Mucosa of stomach (tissue), 1 donor: ENCODE results near the gene PDE4C.

Source experiments
- H3K27me3 ChIP-seq: one replicate; pipeline ENCODE4 v1.7.0; 2013; ENCODE audit warnings: mild to moderate bottlenecking, low read length; ENCODE audit not compliant: control insufficient read depth, insufficient read depth
- H3K36me3 ChIP-seq: one replicate; pipeline ENCODE4 v1.7.0; 2013; ENCODE audit warnings: low read length; ENCODE audit not compliant: control insufficient read depth, insufficient read depth
- H3K4me1 ChIP-seq: one replicate; pipeline ENCODE4 v1.7.0; 2013; ENCODE audit warnings: mild to moderate bottlenecking, low read length; ENCODE audit not compliant: control insufficient read depth, insufficient read depth
- H3K4me3 ChIP-seq: one replicate; pipeline ENCODE4 v1.7.0; 2013; ENCODE audit warnings: low read length
- H3K9ac ChIP-seq: one replicate; pipeline ENCODE4 v1.7.0; 2013; ENCODE audit warnings: mild to moderate bottlenecking, low read length, moderate library complexity
- H3K9me3 ChIP-seq: one replicate; pipeline ENCODE4 v1.7.0; 2013; ENCODE audit warnings: mild to moderate bottlenecking, low read length, moderate library complexity; ENCODE audit not compliant: control insufficient read depth
- donor health status: Pancreatic carcinoma.

The PDE4C gene

DNA sequence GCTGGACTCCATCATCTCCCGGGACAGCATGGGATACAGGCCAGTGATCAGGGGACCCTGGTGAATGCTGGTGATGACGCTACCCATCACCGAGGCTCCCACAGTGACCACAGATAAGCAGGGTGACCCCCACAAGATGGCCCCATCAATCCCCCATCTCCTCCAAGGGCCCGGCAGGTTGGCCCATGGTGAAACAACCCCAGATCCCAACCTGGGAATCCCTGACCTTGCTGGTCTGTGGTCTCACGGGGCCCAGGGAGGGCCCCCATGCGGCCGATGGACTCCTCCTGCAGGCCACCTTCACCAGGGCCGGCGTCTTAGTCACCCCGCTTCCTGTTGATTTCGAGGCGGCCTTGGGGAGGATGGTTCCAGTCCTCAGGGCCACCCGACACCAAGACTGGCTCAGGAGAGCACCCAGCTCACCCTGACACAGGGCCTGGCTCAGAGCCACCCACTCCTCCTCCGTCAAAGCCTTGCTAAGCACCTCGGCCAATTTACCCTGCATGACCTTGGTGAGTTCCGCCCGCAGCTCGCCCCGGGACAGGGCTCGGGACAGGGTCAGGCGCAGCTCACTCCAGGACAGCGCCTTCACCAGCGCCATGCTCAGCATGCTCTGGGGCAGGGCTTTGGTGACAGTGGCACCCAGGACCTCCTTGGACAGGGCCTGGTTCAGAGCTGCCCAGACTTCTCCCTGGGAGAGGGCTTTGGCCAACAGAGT, 38.1 kb upstream of the PDE4C start:
- Histone ChIP-seq H3K4me3 (no peak overlapping the region), H3K36me3 (peaks cover 18% of the 10 kb centered on the region)

DNA sequence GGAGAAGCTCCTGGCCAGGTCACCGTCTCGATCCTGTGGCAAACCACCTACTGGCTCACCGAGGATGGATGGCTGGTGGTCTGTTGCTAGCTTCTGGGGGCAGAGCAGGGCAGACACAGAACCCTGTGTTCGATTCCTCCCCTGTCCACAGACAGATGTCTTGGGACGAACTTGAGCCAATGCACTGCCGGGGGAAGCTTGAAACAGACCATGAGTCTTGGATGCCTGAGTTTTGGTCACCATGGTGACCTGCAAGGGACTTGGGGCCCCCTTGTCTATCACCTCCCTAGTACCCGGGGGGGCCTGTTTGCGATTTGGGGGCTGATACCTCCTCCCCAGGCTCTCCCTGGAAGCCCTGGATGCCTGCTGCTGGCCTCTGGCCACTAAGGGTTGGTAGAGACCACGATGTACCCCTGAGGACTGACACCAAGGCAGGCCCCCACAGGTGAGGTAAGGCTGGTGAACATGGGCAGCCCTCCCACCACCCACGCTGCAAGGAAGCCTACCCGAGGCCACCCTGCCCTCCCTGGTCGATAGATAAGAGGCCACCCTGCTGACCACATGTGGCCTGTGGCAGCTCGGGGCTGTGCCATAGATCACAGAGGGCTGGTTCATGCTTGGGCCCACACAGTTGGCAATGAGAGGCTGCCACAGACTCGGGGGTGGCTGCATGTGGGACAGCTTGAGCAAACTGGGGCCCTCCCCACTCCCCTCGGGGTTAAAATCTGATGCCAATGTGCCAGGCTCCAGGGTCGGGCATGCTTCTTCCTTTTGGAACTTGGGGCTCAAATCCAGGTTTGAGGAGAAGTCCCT, 37.3 kb upstream of the PDE4C start:
- no peak overlapping the region for H3K9ac ChIP-seq
- no peak overlapping the region for H3K4me3 ChIP-seq
- H3K9me3 ChIP-seq, result no peaks in the 10 kb centered on the region
- H3K27me3 ChIP-seq, result no peaks in the 10 kb centered on the region
- H3K36me3 ChIP-seq, result peaks cover 18% of the 10 kb centered on the region
- H3K4me1 ChIP-seq, result no peaks in the 10 kb centered on the region

More for the DNA sequence above, 38.1 kb upstream of the PDE4C start:
- Histone ChIP-seq H3K9ac (no peak overlapping the region), H3K9me3 (no peaks in the 10 kb centered on the region), H3K27me3 (no peaks in the 10 kb centered on the region), H3K4me1 (no peaks in the 10 kb centered on the region)

DNA sequence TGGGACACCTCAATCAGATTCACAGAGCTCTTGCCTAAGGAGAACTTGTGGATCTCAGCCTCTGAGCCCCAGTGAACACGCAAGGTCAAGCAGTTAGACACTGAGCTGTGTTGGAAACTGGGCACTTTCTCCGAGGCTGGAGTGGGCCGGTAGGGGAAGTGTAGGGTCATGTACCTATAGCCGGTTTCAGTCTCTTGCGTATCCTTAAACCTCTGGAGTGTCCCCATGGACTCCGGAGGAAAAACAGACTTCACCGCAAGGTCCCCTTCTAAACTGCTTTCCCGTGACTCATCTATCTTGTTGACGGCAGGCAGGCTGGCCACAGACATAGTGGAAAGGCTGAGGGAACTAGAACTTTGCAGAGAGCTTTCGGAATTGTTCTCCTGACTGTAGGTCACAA, 36.7 kb upstream of the PDE4C start:
- H3K9me3 ChIP-seq, result no peaks in the 10 kb centered on the region
- H3K4me3 ChIP-seq, result no peak overlapping the region
- H3K9ac ChIP-seq, result no peak overlapping the region
- H3K4me1 ChIP-seq, result no peaks in the 10 kb centered on the region
- no peaks in the 10 kb centered on the region for H3K27me3 ChIP-seq
- H3K36me3 ChIP-seq, result peaks cover 18% of the 10 kb centered on the region

DNA sequence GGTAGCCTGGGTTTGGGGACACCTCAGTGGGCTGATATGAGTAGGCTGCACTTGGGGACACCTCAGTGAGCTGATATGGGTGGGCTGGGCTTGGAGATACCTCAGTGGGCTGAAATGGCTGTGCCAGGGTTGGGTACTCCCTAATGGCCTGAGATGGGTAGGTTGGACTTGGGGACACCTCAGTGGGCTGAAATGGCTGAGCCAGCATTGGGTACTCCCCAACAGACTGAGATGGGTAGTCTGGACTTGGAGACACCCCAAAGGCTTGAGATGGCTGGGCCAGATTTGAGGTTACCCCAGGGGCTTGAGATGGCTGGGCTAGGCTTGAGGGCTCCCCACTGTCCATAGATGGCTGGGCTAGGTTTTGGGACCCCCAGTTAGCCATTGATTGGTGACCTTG, 35.9 kb upstream of the PDE4C start:
- Histone ChIP-seq H3K9me3 (no peaks in the 10 kb centered on the region), H3K36me3 (peaks cover 18% of the 10 kb centered on the region), H3K27me3 (no peaks in the 10 kb centered on the region), H3K4me1 (no peaks in the 10 kb centered on the region), H3K9ac (no peak overlapping the region), H3K4me3 (no peak overlapping the region)

DNA sequence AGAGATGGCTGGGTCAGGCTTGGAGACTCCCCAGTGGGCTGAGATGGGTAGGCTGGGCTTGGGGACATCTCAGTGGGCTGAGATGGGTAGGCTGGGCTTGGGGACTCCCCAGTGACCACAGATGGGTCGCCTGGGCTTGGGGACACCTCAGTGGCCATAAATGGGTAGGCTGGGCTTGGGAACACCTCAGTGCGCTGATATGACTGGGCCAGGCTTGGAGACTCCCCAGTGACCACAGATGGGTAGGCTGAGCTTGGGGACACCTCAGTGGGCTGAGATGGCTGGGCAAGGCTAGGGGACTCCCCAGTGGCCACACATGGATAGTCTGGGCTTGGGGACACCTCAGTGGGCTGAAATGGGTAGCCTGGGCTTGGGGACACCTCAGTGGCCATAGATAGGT, 35.2 kb upstream of the PDE4C start:
- H3K9ac ChIP-seq, result no peak overlapping the region
- no peaks in the 10 kb centered on the region for H3K4me1 ChIP-seq
- no peaks in the 10 kb centered on the region for H3K27me3 ChIP-seq
- H3K4me3 ChIP-seq, result no peak overlapping the region
- H3K9me3 ChIP-seq, result no peaks in the 10 kb centered on the region
- H3K36me3 ChIP-seq, result peaks cover 12% of the 10 kb centered on the region

DNA sequence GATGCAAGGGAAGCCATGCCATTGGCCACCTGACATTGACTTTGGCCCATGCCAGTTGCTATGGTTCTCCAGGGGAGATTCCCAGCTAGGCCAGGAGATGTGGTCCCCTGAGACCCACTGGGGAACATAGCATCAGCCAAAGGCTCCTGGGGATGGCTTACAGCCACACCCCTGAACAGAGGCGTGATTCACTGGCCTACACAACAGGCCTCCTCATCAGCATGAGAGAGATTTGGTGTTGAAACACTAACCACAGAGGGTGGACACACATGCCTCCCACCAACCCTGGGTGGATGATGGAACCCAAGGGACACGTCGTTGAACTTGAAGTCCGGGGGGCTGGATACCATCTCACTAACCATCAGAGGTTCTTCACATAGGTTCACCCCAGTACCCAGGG, 33.7 kb upstream of the PDE4C start:
- H3K4me1 ChIP-seq, result peaks cover 7% of the 10 kb centered on the region
- peaks cover 8% of the 10 kb centered on the region for H3K36me3 ChIP-seq
- H3K9ac ChIP-seq, result no peak overlapping the region
- no peaks in the 10 kb centered on the region for H3K27me3 ChIP-seq
- no peaks in the 10 kb centered on the region for H3K9me3 ChIP-seq
- no peak overlapping the region for H3K4me3 ChIP-seq

DNA sequence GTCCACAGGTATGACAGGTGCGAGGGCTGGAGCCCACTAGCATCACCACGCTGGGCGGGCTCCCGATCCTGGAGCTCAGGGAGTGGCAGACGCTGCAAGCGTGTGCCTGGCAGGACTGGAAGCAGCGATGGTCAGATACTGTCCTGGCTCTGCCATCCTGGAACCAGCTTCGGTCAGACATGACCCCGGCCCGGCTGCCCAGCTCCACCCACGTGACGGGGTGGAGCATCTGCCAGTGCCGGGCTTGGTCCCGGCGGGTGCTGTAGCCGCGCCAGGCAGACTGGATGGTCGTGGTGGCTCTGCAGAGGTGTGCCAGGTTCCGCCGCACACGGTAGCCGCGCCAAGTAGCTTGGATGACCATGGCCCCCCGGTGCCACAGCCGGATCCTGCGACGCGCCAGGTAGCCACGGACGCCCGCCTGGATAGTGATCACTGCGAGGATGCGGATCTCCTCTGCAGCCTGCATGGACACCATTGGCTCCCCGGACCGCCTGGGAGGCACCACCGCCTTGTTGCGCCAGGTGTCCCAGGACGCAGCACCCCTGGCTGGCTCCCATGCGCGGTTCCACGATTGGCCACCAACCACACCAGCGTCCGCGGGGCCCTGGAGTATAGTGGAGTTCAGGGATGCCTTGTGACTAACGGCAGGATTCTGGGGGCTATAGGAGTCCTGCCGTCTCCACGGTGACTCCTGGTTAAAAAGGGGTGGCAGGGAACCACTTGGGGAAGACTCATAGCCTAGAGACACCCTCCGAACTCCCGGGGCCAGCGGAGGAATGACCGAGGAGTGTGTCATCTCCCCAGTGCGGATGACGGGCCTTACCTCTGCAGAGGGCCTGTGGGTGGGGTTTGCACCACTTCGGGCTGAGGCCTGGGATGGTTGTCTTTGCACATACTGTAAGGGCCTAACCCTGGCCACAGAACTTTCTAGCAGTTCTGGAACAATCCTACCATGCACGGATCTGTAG, 31.5 kb upstream of the PDE4C start:
- no peak overlapping the region for H3K4me3 ChIP-seq
- H3K9ac ChIP-seq, result no peak overlapping the region
- H3K4me1 ChIP-seq, result peaks cover 25% of the 10 kb centered on the region
- no peaks in the 10 kb centered on the region for H3K9me3 ChIP-seq
- no peaks in the 10 kb centered on the region for H3K27me3 ChIP-seq
- H3K36me3 ChIP-seq, result no peaks in the 10 kb centered on the region

DNA sequence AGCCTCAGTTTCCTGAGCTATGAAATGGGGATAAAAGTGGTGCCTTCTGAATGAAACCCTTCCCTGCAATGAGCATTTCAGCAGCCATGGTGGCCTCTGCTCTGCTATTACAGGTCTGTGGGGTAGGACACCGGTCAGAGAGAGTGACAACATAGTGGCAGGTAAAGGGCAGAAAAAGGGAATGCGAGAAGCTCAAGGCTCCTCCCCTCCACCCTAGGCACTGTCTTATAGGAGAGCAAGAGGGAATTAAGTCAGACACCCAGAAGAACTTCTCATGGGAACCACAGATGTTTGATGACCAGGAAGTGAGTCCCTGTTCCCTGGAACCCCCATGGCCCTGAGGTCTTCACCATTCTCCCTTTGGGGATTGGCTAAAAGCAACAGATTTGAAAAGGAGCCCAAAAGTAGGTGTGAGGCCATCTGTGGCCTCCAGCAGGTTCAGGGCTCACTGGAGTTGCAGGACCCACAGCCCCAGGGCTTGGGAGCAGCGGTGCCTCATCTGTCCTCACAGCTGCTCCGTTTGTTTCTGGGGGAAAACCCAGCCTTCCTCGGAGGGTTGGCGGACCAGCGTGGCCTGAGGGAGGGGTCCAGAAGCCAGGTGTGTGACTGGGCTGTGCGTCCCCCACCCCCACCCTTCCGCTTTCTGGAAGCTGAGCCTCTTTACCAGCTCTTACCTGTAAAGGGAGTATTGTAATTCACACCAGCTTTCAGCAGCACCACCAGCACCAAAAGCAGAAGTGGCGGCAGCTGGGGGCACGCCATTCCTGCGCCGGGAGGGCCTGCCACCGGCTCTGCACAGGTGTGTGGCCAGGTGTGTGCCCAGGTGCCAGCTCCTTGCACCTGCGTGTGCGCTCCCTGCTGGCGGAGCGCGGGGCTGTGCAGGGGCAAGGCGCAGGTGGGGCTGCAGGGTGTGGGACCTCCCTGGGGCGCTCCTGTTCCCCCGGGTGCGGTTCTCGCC, 28.6 kb upstream of the PDE4C start:
- Histone ChIP-seq H3K4me1 (peaks cover 32% of the 10 kb centered on the region), H3K27me3 (no peaks in the 10 kb centered on the region), H3K36me3 (no peaks in the 10 kb centered on the region), H3K9me3 (no peaks in the 10 kb centered on the region), H3K9ac (peak overlapping the region; percentile 80), H3K4me3 (peak overlapping the region; percentile 39)

DNA sequence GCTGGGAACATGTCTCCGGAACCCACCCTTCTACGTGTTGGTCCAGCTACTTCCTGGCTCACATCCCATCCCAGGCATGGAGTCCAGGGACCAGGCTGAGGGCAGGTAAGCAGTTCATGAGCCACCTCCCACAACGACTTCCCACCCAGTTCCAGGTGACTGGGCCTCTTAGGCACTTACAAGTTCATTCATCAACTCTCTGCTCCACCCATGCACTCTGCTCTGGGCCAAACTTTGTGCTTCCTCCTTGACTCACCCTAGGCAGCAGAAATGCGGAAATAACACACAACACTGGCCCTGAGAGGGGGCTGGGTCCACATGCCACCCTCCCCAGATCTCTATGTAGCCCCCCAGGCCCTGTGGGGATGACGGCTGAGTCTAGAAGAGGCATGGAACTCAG, 27.5 kb upstream of the PDE4C start:
- H3K4me1 ChIP-seq, result peaks cover 32% of the 10 kb centered on the region
- H3K9me3 ChIP-seq, result no peaks in the 10 kb centered on the region
- peak overlapping the region; percentile 80 for H3K9ac ChIP-seq
- no peaks in the 10 kb centered on the region for H3K36me3 ChIP-seq
- H3K4me3 ChIP-seq, result peak overlapping the region; percentile 39
- H3K27me3 ChIP-seq, result no peaks in the 10 kb centered on the region

DNA sequence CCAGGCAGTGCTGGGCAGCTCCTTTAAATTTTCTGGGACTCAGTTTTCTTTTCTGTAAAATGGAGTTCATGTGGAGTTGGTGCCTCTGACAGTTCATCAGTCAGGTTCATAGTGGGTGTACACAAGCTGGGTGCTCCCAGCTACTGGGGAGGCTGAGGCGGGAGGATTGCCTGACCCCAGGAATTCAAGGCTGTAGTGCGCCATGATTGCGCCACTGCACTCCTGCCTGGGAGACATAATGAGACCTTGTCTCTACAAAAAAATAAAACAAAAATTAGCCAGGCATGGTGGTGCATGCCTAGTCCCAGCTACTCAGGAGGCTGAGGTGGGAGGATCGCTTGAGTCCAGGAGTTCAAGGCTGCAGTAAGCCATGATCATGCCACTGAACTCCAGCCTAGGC, 26.9 kb upstream of the PDE4C start:
- H3K9ac ChIP-seq, result peak overlapping the region; percentile 80

DNA sequence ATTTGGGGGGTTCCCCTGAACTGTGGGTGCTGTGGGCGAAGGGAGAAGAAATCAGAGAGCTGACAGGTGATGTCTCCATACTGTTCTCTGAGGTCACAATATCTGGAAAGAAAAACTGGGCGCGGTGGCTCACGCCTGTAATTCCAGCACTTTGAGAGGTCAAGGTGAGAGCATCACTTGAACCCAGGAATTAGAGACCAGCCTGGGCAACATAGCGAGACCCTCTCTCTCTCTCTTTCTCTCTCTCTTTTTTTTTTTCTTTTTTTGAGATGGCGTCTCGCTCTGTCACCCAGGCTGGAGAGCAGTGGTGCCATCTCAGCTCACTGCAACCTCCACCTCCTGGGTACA, 26.1 kb upstream of the PDE4C start:
- Histone ChIP-seq H3K4me1 (peaks cover 32% of the 10 kb centered on the region), H3K9me3 (no peaks in the 10 kb centered on the region), H3K36me3 (no peaks in the 10 kb centered on the region), H3K4me3 (no peak overlapping the region), H3K27me3 (no peaks in the 10 kb centered on the region), H3K9ac (peak overlapping the region; percentile 23)

More for the DNA sequence above, 26.9 kb upstream of the PDE4C start:
- Histone ChIP-seq H3K4me3 (no peak overlapping the region), H3K36me3 (no peaks in the 10 kb centered on the region), H3K27me3 (no peaks in the 10 kb centered on the region), H3K4me1 (peaks cover 32% of the 10 kb centered on the region), H3K9me3 (no peaks in the 10 kb centered on the region)
